ENCODE measurements around the gene TLR4.

- TF ChIP-seq CTCF (IDR thresholded peaks at IDR 0.05; ENCODE audit: insufficient read depth, low read length, poor library complexity, severe bottlenecking), result no peak
- no peak for TF ChIP-seq EZH2phosphoT487 (conservative IDR thresholded peaks at IDR 0.05; ENCODE audit: low read length)
These were observed 16.8 kb downstream of the TLR4 start for GRCh38 chr9:117720987-117721386.
